NCI-H510A (cell line): ENCODE results near the gene APOBEC2.

Experiments
- DNase-seq: peaks from one replicate; lab custom pipeline; 2025; lab: John Stamatoyannopoulos, UW

APOBEC2 gene

GRCh38 chr6:41037107-41037900 lies 15.7 kb upstream of the APOBEC2 start:
- no peak for DNase-seq

- no peak for DNase-seq
Observed at GRCh38 chr6:41038205-41038604, 14.8 kb upstream of the APOBEC2 start.

DNA sequence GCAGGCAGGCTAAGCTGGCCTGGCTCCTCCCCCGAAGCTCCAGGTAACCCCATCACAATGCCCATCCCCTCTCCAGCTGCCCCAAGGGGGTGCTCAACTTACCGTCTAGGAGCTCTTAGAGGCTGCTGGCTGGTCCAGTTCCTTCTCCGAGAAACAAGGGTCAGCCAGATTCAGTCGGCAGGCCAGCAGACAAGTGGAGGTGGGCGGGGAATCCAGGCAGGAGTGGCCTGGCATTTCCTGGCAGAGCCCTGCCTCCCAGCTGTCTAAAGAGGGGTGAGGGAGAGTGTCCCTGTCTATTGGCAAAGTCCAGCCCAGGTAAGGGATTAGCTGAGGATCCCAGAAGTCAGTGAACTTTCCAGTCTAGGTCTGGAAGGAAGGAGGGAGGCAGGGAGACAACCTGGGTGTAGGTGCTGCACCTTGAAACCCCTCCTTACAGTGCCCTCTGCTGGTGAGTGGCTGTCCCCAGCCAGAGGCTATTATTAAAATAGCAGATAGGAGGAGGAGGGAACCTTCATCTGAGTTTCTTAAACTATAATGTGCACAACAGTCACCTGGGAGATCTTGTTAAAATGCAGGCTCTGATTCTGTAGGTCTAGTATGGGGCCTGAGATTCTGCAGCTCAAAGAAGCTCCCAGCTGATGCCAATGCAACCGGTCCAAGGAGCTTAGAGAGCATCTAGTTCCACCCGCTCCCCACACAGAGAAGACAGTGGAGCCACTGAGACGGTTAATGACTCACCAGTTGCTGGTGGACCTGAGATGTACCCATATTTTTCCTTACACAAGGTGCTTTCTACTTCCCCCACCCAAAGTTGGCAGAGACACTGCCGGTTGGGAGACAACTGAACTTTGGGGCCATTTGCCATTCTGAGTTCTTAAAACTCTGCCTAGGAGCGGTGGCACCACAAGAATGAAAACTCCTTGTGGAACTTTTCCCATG lies 13.7 kb upstream of the APOBEC2 start, which contains the start of gene UNC5CL:
UNC5CL (minus strand) TSS at position 162 of the 939 bp plus-strand sequence. CDS start 4,147 bp downstream, outside the sequence.
- no peak for DNase-seq

- no peak for DNase-seq
Observed at GRCh38 chr6:41040101-41040939, 12.7 kb upstream of the APOBEC2 start.

DNA sequence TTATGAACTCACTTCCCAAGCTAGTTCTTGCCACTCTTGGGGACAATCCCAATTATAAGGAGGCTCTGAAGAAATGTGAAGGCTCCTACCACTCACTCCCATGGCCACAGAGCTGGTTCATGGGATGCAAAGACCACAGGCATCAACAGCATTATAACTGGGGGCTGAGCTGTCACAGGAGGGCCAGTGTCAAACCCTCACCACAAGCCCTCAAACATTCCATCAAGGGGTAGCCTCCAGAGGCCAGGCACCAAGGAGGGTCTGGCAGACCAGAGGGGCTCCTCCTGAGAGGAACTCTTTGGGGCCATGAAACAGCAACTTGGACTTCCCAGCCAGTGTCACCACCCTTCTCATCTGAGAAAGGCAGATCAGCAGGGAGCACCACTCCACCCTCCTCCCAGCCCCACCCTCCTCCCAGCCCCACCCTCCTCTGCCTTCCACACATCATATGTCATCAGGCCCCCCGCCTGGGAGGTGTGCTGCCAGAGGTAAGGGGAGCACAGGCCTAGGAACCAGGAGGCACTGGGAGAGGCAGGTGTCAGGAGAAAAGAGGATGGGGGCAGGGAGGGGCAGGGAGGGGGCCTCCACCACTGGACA lies 12.0 kb upstream of the APOBEC2 start:
- DNase-seq = no peak

DNA sequence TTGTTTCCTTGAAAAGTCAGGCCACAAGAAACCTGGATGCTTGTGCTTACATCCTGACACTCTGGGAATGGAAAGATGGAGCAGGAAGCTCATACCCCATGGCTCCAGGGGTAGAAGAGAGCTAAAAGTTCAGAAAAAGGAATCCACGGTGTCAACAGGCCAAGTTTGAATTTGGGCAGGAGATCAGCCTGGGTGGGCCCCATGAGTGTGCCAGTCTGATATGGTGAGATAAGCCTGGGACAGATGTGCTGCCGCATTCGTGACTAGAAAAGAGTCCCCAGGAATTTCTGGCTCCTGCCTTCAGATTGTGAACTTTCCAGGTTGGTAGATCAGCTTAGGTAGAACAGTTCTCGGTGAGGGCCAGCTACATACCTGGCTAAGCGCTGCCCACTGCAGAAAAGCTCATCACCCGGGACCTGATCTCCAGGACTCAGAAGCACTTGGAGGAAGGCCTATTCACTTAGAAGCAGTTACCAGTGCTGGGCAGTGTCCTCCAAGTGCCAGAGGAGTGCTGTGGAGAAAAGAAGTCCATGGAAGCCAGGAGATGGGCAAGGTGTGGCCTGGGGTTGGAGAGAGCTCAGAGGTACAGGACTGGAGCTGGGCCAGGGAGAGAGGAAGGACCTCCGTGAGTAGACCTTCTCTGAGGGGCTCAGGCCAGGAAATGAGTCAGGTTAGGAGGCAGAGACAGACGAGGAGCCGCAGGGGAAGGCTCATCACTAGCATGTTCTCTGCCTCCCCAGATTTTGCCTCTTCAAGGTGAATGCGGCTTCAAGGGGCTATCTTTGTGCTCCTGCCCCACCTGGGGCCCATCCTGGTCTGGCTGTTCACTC lies 10.6 kb upstream of the APOBEC2 start, which contains the start of gene TSPO2:
TSPO2 (plus strand) TSS at position 242 of the 830 bp plus-strand sequence; CDS start at position 761, 519 bp downstream.
- no peak for DNase-seq

DNA sequence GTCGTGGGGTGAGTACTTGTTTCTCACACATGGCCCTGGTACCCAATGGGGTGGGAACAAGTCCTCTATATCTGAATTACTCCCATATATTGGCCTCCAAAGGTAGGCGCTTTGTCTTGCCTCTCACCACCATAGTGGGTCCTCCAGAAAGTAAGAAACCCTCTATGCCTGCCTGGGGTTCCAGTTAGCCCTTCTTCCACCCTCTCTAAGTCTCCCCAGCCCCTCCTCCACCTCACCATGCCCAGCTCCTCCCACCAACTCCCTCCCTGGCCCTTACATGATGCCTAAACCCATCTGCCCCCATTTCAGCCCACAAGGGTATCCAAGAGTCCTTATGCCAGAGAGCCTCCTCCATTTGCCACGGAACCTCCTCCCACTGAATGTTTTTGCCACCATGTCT lies 9.9 kb upstream of the APOBEC2 start:
- DNase-seq = no peak

GRCh38 chr6:41045664-41046063 lies 7.3 kb upstream of the APOBEC2 start:
- DNase-seq = no peak

DNA sequence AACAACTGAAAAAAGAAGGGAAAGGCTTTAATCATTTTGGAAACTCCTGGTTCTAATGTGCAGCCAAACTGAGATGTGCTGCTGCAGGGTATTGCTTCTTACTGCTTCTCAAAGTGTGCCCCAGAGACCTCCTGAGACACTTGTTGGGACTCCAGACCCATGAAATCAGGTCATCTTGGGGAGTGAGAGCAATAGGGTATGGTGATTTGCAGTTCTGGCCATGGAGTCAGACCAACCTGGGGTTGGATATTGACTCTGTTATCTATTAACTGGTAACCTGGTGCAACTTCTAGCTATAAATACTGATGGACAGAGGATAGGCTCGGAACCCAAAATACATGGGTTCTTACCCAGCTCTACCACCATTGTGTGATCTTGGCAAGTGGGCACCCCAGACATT lies 6.9 kb upstream of the APOBEC2 start:
- DNase-seq = no peak

DNA sequence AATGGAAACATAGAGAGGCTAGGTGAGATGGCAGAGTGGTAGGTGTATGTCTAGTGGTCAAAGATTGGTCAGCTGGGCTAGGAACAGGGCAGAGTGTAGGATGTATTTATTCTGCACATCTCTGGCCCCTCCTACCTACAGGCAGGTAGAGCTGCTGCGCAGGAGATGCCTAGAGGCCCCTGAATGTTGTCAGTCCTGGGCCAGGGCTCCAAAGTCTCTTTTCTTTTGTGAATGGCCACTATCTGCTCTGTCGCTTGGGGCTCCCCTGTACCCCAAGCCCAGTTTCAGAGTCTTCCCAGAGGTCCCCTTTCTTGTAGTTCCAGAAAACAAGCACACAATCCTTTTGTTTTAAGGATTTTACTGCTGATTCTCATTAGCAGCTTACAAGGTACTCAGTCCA lies 5.7 kb upstream of the APOBEC2 start:
- no peak for DNase-seq

- DNase-seq = no peak
Observed at GRCh38 chr6:41047745-41048732, 5.0 kb upstream of the APOBEC2 start.

DNA sequence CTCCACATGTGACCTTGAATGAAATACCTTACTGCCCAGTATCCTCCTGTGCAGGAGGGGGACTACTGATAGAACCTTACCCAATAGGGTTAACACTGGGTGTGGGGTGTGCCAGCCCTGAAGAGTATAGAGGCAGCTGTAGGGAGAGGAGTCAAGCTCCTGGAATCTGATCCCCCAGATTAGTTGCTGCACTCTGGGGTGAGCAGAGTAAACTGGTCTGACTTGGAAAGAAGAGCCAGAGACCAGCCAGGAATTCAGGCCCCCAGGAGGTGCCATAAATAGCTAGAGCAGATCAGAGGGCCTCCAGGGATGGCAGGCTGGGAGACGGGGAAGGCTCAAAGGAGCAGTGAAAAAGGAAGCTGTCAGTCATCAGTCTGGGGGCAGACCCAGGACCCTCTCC lies 3.5 kb upstream of the APOBEC2 start:
- DNase-seq = no peak

GRCh38 chr6:41049955-41050354 lies 3.0 kb upstream of the APOBEC2 start:
- no peak for DNase-seq

GRCh38 chr6:41050536-41050935 lies 2.5 kb upstream of the APOBEC2 start:
- DNase-seq = no peak

DNA sequence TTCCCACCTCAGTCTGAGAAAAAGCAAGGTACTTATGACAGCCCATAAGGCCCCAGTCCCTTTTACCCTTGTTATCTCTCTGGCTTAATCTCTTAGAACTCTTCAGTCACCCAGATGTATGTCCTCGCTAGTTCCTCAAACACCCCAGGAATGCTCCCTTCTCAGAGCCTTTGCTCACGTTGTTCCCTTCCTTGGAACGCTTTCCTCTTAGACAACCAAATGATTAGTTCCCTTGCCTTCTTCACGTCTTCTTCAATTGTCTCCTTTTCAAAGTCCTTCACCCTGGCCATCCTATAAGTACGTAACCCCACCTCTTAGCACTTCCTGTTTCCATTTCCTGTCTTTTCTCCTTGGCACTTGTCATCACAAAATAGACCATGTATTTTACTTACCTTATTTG lies 1.1 kb upstream of the APOBEC2 start:
- no peak for DNase-seq

DNA sequence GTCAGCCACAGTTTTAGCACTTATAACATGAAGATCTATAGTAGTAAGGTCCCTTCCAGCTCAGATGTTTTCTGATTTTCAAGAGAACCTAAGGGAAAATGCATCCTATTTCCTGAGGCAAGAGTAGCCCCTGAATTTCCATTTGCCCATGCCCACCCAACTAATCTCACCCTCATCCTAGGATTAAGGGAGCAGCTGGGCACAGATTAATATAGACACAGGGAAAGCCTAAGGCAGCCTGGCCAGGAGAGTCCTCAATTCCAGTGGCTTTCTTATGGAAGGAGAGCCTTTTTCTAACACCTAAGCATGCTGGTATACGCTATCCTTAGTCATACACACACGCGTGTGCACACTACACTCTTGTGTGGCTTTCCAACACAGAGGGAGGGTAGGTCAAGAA lies 1.5 kb downstream of the APOBEC2 start:
- no peak for DNase-seq

- DNase-seq = no peak
Observed at GRCh38 chr6:41055149-41055548, 2.1 kb downstream of the APOBEC2 start.

GRCh38 chr6:41056768-41057490 lies 3.9 kb downstream of the APOBEC2 start:
- no peak for DNase-seq

GRCh38 chr6:41058783-41059181 lies 5.8 kb downstream of the APOBEC2 start:
- DNase-seq = no peak
